GM23338 (cell line): ENCODE results near the gene LCNL1.

ENCODE experiments used
- CREB1 ChIP-seq: fragments of 250-450 bp; sonication (Bioruptor Pico); IDR thresholded peaks from 2 replicates; pipeline ENCODE4 v1.5.0; 2020; ENCODE audit warnings: low read depth, mild to moderate bottlenecking, moderate library complexity
- CTCF ChIP-seq, 2 experiments: fragments of 200-600 bp in 1 of 2; sonication (generic) in 1 of 2; conservative IDR thresholded peaks; 2 replicates each; pipeline versions ENCODE4 v1.5.1 to v1.6.1; 2016 to 2017; ENCODE audit warnings: antibody characterized with exemption in 2 of 2, low read depth in 2 of 2, mild to moderate bottlenecking in 2 of 2, moderate library complexity in 1 of 2
- POLR2AphosphoS5 ChIP-seq: IDR thresholded peaks from 2 replicates; pipeline ENCODE4 v1.6.1; 2016; ENCODE audit warnings: antibody characterized with exemption, low read depth

DNA sequence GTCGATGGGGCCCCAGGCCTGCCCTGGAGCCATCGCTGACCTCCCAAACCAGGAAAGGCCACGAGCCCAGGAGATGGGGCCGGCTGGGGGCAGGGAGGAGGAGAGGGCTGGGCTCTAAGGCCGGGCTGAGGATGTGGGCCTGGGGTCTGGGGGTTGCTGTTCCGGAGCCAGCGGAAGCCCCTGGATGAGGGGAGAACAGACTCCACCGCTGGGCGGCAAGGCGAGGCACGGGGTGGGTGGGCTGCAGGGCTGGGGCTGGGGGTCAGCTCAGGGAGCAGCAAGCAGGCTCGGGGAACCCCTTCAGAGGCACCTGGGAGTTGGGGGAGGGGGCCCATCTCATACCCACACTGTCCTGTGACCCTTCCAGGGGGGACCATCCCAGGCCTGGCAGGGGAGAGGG is 19.0 kb upstream of the LCNL1 start:
- no peak for TF ChIP-seq CTCF (conservative IDR thresholded peaks at IDR 0.05; ENCODE audit: low read depth in 2 of 2)
- TF ChIP-seq CREB1 (CRISPR knock-in tag) = no peak
- no peak for TF ChIP-seq POLR2AphosphoS5
